Nephron (organoid): ENCODE data around the gene KIF3B.
A peak's percentile ranks its signal among the peaks of the same experiment; 100 is the strongest.

Experiments
- H3K27ac Mint-ChIP-seq, 3 experiments: 2 replicates each; pipeline ENCODE4 v1.8.0; 2020; ENCODE audit warnings: mixed read lengths in 3 of 3, mild to moderate bottlenecking in 2 of 3, moderate library complexity in 1 of 3
- H3K27me3 Mint-ChIP-seq: 2 replicates; pipeline ENCODE4 v1.8.0; 2021; ENCODE audit warnings: low read depth, mild to moderate bottlenecking, moderate library complexity, mixed read lengths
- H3K36me3 Mint-ChIP-seq: 2 replicates; pipeline ENCODE4 v1.8.0; 2020; ENCODE audit warnings: low read depth, mixed read lengths
- H3K4me1 Mint-ChIP-seq: 2 replicates; pipeline ENCODE4 v1.8.0; 2020; ENCODE audit warnings: mixed read lengths
- H3K4me3 Mint-ChIP-seq, 3 experiments: 2 replicates each; pipeline ENCODE4 v1.8.0; 2020; ENCODE audit warnings: mild to moderate bottlenecking in 3 of 3, mixed read lengths in 3 of 3, moderate library complexity in 2 of 3
- H3K9me3 Mint-ChIP-seq: 2 replicates; pipeline ENCODE4 v1.8.0; 2020; ENCODE audit warnings: mixed read lengths
- TF ChIP-seq, protein P1 (sequence below), 3 experiments: fragments of 200-600 bp; sonication (generic); IDR thresholded peaks; one replicate each; pipeline ENCODE4 v1.5.0; 2021; ENCODE audit warnings: antibody characterized with exemption in 3 of 3; ENCODE audit not compliant: unreplicated experiment in 3 of 3

KIF3B gene

DNA sequence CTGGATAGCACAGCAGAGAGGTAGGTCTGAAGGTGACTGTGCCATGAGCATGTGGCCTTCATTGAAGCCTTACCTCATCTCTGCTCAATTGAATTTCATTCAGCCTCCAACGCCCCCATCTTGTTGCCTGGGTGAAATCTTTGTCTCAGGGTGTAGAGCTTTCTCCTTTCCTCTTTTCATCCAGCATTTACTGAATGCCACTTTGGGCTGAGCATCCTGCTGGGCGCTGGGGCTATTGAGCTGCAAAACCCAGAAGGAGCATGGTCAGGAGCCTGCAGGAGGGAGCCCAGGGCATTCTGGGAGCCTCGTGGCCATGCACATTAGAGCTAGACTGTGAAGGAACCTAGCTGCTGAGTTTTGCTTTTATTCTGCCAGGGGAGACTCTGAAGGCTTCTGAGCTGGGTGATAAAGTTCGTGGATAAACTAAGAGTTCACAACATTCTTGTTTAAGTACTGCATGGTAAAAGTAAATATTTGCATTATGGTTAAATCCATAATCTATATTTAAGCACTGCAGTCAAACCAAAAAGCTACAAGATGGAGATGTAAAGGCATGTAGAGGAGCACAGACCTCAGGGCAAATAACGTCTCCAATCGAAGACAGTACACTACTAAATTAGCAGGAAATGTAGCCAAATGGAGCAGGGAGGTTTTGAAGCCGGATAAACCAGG is 67.5 kb downstream of the KIF3B start:
- TF ChIP-seq, protein P1, sequence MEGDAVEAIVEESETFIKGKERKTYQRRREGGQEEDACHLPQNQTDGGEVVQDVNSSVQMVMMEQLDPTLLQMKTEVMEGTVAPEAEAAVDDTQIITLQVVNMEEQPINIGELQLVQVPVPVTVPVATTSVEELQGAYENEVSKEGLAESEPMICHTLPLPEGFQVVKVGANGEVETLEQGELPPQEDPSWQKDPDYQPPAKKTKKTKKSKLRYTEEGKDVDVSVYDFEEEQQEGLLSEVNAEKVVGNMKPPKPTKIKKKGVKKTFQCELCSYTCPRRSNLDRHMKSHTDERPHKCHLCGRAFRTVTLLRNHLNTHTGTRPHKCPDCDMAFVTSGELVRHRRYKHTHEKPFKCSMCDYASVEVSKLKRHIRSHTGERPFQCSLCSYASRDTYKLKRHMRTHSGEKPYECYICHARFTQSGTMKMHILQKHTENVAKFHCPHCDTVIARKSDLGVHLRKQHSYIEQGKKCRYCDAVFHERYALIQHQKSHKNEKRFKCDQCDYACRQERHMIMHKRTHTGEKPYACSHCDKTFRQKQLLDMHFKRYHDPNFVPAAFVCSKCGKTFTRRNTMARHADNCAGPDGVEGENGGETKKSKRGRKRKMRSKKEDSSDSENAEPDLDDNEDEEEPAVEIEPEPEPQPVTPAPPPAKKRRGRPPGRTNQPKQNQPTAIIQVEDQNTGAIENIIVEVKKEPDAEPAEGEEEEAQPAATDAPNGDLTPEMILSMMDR (IDR thresholded peaks at IDR 0.05; ENCODE audit: unreplicated experiment in 3 of 3): no peak

GRCh38 chr20:32348207-32348606 is 70.8 kb downstream of the KIF3B start:
- H3K4me3 Mint-ChIP-seq: no peak overlapping the region
- H3K4me1 Mint-ChIP-seq: peaks cover 4% of the 10 kb centered on the region
- TF ChIP-seq, protein P1 (IDR thresholded peaks at IDR 0.05; ENCODE audit: unreplicated experiment in 3 of 3): no peak
- H3K27me3 Mint-ChIP-seq: peaks cover 4% of the 10 kb centered on the region
- H3K27ac Mint-ChIP-seq: no peak overlapping the region
- H3K9me3 Mint-ChIP-seq: no peaks in the 10 kb centered on the region
- H3K36me3 Mint-ChIP-seq: peaks cover 3% of the 10 kb centered on the region

More for the DNA sequence above, 67.5 kb downstream of the KIF3B start:
- Mint-ChIP-seq H3K27ac (no peak overlapping the region), H3K27me3 (peaks cover 4% of the 10 kb centered on the region), H3K4me1 (peaks cover 4% of the 10 kb centered on the region), H3K9me3 (no peaks in the 10 kb centered on the region), H3K36me3 (no peaks in the 10 kb centered on the region), H3K4me3 (no peak overlapping the region)

GRCh38 chr20:32350421-32350820 is 73.0 kb downstream of the KIF3B start:
- Mint-ChIP-seq H3K27me3 (peaks cover 4% of the 10 kb centered on the region), H3K9me3 (no peaks in the 10 kb centered on the region), H3K36me3 (peaks cover 3% of the 10 kb centered on the region), H3K4me1 (peaks cover 8% of the 10 kb centered on the region), H3K4me3 (no peak overlapping the region), H3K27ac (no peak overlapping the region)
- TF ChIP-seq, protein P1 (IDR thresholded peaks at IDR 0.05; ENCODE audit: unreplicated experiment in 3 of 3): no peak

DNA sequence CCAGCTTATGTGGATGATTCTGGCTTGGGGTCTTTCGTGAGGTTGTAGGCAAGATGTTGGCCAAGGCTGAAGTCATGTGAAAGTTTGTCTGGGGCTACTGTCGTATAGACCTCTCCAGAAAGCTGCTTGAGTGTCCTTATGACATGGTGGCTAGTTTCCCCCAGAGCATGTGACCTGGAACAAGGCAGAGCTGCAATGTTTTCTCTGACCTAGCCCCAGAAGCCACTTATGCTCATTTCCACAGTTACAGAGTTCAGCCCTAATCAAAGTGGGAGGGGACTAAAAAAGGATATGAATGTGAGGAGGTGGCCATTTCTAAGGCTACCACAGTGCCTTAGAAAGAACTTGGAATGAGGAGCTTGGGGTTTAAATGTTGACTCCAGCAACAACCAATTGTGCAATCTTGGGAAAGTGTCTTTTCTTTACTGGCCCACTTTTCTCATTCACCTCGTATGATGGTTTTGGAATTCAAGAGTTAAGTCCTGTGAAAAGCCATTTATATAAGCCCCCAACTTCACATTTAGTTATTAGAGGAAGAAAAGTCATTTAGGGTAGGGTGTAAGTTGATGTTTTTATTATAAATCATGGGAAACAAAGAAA is 74.8 kb downstream of the KIF3B start:
- peaks cover 3% of the 10 kb centered on the region for H3K36me3 Mint-ChIP-seq
- no peak overlapping the region for H3K27ac Mint-ChIP-seq
- peaks cover 12% of the 10 kb centered on the region for H3K4me1 Mint-ChIP-seq
- H3K4me3 Mint-ChIP-seq: no peak overlapping the region
- H3K27me3 Mint-ChIP-seq: peaks cover 4% of the 10 kb centered on the region
- no peaks in the 10 kb centered on the region for H3K9me3 Mint-ChIP-seq
- TF ChIP-seq, protein P1 (IDR thresholded peaks at IDR 0.05; ENCODE audit: unreplicated experiment in 3 of 3): no peak

- peaks cover 17% of the 10 kb centered on the region for H3K4me1 Mint-ChIP-seq
- H3K4me3 Mint-ChIP-seq: peak overlapping the region in 1 of 3 experiments; percentile 53
- peak overlapping the region in 1 of 3 experiments; percentile 70 for H3K27ac Mint-ChIP-seq
- peaks cover 4% of the 10 kb centered on the region for H3K27me3 Mint-ChIP-seq
- peaks cover 3% of the 10 kb centered on the region for H3K36me3 Mint-ChIP-seq
- no peaks in the 10 kb centered on the region for H3K9me3 Mint-ChIP-seq
- TF ChIP-seq, protein P1 (IDR thresholded peaks at IDR 0.05; ENCODE audit: unreplicated experiment in 3 of 3): no peak
Measured at GRCh38 chr20:32353848-32354496, 76.5 kb downstream of the KIF3B start.
